Measurements from ENCODE around the gene SIRPB1. TPM values are rescaled to one million over a fixed set of nuclear protein-coding genes. Genes with fewer than 3 reads are reported as not detected.
"Not testable (repeated sequence)": the region's sequence is repeated elsewhere in the genome, so short reads cannot be mapped to it uniquely, and the experiment has no call there.

Gene SIRPB1
- polyA plus RNA-seq, 2 of the 4 experiments (the other 2 are of a cell fraction), result 0.10 to 0.56 TPM

DNA sequence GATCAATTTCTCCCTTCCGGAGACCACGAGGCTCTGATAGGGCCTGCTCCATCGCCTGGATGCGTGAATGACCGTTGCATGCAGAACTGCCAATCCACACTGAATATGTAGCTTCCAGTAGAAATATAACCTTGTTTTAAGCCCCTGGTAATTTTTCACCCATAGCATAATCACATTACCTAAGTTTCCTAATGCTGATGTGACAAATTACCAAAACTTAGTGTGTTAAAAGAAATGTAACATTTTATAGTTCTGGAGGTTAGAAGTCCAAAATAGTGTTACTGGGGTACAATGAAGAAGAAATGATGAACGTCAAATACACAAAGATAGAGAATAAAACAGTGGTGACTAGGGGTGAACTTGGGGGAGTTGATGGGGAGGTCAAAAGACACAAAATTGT, 40.3 kb downstream of the SIRPB1 start:
- Histone ChIP-seq H3K4me2 (no peak overlapping the region), H3K9me3 (no peaks in the 10 kb centered on the region), H3K4me1 (no peaks in the 10 kb centered on the region), H3K27ac (no peak overlapping the region), H3K4me3 (no peak overlapping the region)
- TF ChIP-seq CHD2 (IDR thresholded peaks at IDR 0.05; ENCODE audit: low read length, partially characterized antibody) (no peak), MAFK (IDR thresholded peaks at IDR 0.05; ENCODE audit: partially characterized antibody) (peak; percentile 63)
- ChIA-PET CTCF (no interaction called here), POLR2A (no interaction called here)
- FAIRE-seq, result no peak
- no peak for ATAC-seq
- 66% methylated on average over 6 of the region's 6 CpGs for WGBS (ENCODE audit: missing lambda C conversion rate)
- no peak for DNase-seq (ENCODE audit: low read depth in 1 of 2, low spot score in 1 of 2)

DNA sequence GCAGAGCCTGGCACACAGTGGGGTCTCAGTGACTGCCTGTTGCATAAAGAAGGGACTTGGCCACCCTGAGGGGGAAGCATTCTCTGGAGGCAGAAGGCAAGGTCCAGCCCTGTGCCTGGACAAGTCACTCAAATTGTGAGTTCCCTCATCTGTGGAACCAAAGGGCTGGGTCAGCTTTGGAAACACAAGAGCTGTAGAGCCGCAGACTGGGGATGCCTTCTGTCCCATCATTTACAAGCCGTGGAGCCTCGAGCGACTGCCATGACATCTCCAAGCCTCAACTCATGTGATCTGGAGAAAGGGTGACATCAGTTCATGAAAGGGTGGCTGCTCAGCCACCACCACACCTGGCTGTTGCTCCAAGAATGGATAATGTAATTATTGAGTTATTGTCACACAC, 41.9 kb downstream of the SIRPB1 start:
- Histone ChIP-seq H3K4me3 (no peak overlapping the region), H3K4me1 (no peaks in the 10 kb centered on the region), H3K9me3 (no peaks in the 10 kb centered on the region), H3K4me2 (no peak overlapping the region), H3K27ac (no peak overlapping the region)
- DNase-seq (ENCODE audit: low read depth in 1 of 2, low spot score in 1 of 2), result no peak
- FAIRE-seq, result no peak
- ChIA-PET CTCF (interaction anchor here (0.6 to 1.6 kb wide), 2 partner anchors 74 to 703 kb away, joined by 3 to 5 read pairs; no protein-coding TSS in a partner anchor), POLR2A (no interaction called here)
- TF ChIP-seq EP300 (IDR thresholded peaks at IDR 0.05) (no peak), GATA3 (IDR thresholded peaks at IDR 0.05; ENCODE audit: borderline replicate concordance) (no peak), MAZ (IDR thresholded peaks at IDR 0.05; ENCODE audit: borderline replicate concordance, low read depth, low read length) (no peak), HEYL (CRISPR knock-in tag; IDR thresholded peaks at IDR 0.05) (no peak), CHD2 (IDR thresholded peaks at IDR 0.05; ENCODE audit: low read length, partially characterized antibody) (no peak), NPAS2 (CRISPR knock-in tag; IDR thresholded peaks at IDR 0.05; ENCODE audit: borderline replicate concordance) (no peak), RFX5 (IDR thresholded peaks at IDR 0.05) (no peak), CBX2 (IDR thresholded peaks at IDR 0.05; ENCODE audit: borderline replicate concordance, low read depth) (no peak)
- TF ChIP-seq, protein P1, sequence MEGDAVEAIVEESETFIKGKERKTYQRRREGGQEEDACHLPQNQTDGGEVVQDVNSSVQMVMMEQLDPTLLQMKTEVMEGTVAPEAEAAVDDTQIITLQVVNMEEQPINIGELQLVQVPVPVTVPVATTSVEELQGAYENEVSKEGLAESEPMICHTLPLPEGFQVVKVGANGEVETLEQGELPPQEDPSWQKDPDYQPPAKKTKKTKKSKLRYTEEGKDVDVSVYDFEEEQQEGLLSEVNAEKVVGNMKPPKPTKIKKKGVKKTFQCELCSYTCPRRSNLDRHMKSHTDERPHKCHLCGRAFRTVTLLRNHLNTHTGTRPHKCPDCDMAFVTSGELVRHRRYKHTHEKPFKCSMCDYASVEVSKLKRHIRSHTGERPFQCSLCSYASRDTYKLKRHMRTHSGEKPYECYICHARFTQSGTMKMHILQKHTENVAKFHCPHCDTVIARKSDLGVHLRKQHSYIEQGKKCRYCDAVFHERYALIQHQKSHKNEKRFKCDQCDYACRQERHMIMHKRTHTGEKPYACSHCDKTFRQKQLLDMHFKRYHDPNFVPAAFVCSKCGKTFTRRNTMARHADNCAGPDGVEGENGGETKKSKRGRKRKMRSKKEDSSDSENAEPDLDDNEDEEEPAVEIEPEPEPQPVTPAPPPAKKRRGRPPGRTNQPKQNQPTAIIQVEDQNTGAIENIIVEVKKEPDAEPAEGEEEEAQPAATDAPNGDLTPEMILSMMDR (IDR thresholded peaks at IDR 0.05), result no peak
- TF ChIP-seq, protein P2, sequence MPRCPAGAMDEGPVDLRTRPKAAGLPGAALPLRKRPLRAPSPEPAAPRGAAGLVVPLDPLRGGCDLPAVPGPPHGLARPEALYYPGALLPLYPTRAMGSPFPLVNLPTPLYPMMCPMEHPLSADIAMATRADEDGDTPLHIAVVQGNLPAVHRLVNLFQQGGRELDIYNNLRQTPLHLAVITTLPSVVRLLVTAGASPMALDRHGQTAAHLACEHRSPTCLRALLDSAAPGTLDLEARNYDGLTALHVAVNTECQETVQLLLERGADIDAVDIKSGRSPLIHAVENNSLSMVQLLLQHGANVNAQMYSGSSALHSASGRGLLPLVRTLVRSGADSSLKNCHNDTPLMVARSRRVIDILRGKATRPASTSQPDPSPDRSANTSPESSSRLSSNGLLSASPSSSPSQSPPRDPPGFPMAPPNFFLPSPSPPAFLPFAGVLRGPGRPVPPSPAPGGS (IDR thresholded peaks at IDR 0.05), result no peak
- TF ChIP-seq, protein P3, sequence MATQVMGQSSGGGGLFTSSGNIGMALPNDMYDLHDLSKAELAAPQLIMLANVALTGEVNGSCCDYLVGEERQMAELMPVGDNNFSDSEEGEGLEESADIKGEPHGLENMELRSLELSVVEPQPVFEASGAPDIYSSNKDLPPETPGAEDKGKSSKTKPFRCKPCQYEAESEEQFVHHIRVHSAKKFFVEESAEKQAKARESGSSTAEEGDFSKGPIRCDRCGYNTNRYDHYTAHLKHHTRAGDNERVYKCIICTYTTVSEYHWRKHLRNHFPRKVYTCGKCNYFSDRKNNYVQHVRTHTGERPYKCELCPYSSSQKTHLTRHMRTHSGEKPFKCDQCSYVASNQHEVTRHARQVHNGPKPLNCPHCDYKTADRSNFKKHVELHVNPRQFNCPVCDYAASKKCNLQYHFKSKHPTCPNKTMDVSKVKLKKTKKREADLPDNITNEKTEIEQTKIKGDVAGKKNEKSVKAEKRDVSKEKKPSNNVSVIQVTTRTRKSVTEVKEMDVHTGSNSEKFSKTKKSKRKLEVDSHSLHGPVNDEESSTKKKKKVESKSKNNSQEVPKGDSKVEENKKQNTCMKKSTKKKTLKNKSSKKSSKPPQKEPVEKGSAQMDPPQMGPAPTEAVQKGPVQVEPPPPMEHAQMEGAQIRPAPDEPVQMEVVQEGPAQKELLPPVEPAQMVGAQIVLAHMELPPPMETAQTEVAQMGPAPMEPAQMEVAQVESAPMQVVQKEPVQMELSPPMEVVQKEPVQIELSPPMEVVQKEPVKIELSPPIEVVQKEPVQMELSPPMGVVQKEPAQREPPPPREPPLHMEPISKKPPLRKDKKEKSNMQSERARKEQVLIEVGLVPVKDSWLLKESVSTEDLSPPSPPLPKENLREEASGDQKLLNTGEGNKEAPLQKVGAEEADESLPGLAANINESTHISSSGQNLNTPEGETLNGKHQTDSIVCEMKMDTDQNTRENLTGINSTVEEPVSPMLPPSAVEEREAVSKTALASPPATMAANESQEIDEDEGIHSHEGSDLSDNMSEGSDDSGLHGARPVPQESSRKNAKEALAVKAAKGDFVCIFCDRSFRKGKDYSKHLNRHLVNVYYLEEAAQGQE (IDR thresholded peaks at IDR 0.05), result no peak
- 47% methylated on average over 4 of the region's 4 CpGs for WGBS (ENCODE audit: missing lambda C conversion rate)
- ATAC-seq, result no peak

DNA sequence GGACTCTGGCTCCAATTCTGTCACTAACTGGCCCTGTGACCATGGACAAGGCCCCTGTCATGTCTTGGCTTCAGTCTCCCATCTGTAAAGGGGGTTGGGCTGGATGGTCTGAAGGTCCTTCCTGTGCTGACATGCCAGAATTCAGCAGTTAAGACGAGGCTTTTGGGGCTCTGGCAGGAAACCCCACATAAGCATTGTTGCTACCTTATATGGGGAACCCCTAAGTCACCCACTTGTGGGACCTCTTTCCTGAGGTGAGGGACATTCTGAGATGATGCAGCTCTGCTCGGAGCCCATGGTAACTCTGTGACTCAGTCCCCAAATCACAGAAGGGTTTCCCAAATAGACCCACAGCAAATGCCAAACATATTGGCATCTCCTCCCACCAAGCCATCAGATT, 42.5 kb downstream of the SIRPB1 start:
- ATAC-seq; FAIRE-seq; H3K4me1 ChIP-seq; H3K4me3 ChIP-seq; H3K9me3 ChIP-seq; POLR2A ChIA-PET; H3K27ac ChIP-seq; DNase-seq (ENCODE audit: low read depth in 1 of 2, low spot score in 1 of 2); H3K4me2 ChIP-seq: not testable (repeated sequence)
- CTCF ChIA-PET, result interaction anchor here (0.6 to 1.6 kb wide), 3 partner anchors 37 to 703 kb away, joined by 3 to 5 read pairs (median 4); no protein-coding TSS in a partner anchor
- 15% methylated on average over 2 of the region's 2 CpGs for WGBS (ENCODE audit: missing lambda C conversion rate)

DNA sequence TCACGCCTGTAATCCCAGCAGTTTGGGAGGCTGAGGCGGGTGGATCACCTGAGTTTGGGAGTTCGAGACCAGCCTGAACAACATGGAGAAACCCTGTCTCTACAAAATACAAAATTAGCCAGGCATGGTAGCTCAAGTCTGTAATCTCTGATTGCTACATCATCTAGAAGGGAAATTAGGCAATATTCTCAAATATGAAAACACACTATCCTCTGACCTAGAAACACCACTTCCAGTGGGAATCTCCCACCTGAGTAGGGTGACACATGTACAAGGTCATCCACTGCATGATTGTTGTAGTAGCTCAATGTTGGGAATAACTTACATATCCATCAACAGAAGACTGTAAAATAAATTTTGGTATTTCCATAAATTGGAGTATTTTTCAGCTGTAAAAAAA, 43.2 kb downstream of the SIRPB1 start:
- Histone ChIP-seq H3K4me1 (no peaks in the 10 kb centered on the region), H3K27ac (no peak overlapping the region), H3K4me2 (no peak overlapping the region), H3K9me3 (no peaks in the 10 kb centered on the region), H3K4me3 (no peak overlapping the region)
- TF ChIP-seq ZC3H11A (IDR thresholded peaks at IDR 0.05) (no peak), RARB (CRISPR knock-in tag; IDR thresholded peaks at IDR 0.05) (no peak), JUN (IDR thresholded peaks at IDR 0.05) (no peak), PHF8 (IDR thresholded peaks at IDR 0.05; ENCODE audit: borderline replicate concordance, low read depth) (no peak), HDAC2 (IDR thresholded peaks at IDR 0.05) (no peak), MYC (IDR thresholded peaks at IDR 0.05; ENCODE audit: borderline replicate concordance, low read length) (no peak), HOXA7 (CRISPR knock-in tag; IDR thresholded peaks at IDR 0.05) (no peak), ZNF302 (CRISPR knock-in tag; IDR thresholded peaks at IDR 0.05) (no peak)
- TF ChIP-seq, protein P4, sequence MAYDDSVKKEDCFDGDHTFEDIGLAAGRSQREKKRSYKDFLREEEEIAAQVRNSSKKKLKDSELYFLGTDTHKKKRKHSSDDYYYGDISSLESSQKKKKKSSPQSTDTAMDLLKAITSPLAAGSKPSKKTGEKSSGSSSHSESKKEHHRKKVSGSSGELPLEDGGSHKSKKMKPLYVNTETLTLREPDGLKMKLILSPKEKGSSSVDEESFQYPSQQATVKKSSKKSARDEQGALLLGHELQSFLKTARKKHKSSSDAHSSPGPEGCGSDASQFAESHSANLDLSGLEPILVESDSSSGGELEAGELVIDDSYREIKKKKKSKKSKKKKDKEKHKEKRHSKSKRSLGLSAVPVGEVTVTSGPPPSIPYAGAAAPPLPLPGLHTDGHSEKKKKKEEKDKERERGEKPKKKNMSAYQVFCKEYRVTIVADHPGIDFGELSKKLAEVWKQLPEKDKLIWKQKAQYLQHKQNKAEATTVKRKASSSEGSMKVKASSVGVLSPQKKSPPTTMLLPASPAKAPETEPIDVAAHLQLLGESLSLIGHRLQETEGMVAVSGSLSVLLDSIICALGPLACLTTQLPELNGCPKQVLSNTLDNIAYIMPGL (CRISPR knock-in tag; IDR thresholded peaks at IDR 0.05; ENCODE audit: borderline replicate concordance), result no peak
- ATAC-seq (no peak), DNase-seq (ENCODE audit: low read depth in 1 of 2, low spot score in 1 of 2) (no peak), FAIRE-seq (no peak)
- 62% methylated on average over 3 of the region's 3 CpGs for WGBS (ENCODE audit: missing lambda C conversion rate)
- POLR2A ChIA-PET, result no interaction called here
- CTCF ChIA-PET, result interaction anchor here (1.3 kb wide), 1 partner anchor 38 kb away, joined by 4 read pairs; no protein-coding TSS in a partner anchor

Measured in A549 (cell line).